Measurements from ENCODE around the gene RGS18.

Gene RGS18

GRCh38 chr1:192168964-192169363 is 10.7 kb downstream of the RGS18 start:
- TF ChIP-seq CTCF (IDR thresholded peaks at IDR 0.05; ENCODE audit: insufficient read depth, low read length, missing control alignments), result no peak
- no peak for DNase-seq (ENCODE audit: low read depth, low spot score)
- ChIA-PET POLR2A (no interaction called here), CTCF (no interaction called here)
- H3K4me3 ChIP-seq (ENCODE audit: low read depth, low read length), result no peak overlapping the region

GRCh38 chr1:192170196-192170984 is 12.1 kb downstream of the RGS18 start:
- no peak for DNase-seq (ENCODE audit: low read depth, low spot score)
- ChIA-PET POLR2A (no interaction called here), CTCF (interaction anchor here (1.0 kb wide), 1 partner anchor 29 kb away, joined by 3 read pairs; no protein-coding TSS in a partner anchor)
- no peak for TF ChIP-seq CTCF (IDR thresholded peaks at IDR 0.05; ENCODE audit: insufficient read depth, low read length, missing control alignments)
- no peak overlapping the region for H3K4me3 ChIP-seq (ENCODE audit: low read depth, low read length)

GRCh38 chr1:192171123-192171522 is 12.9 kb downstream of the RGS18 start:
- POLR2A ChIA-PET, result no interaction called here
- H3K4me3 ChIP-seq (ENCODE audit: low read depth, low read length), result no peak overlapping the region
- CTCF ChIA-PET, result interaction anchor here (1.0 kb wide), 1 partner anchor 29 kb away, joined by 3 read pairs; no protein-coding TSS in a partner anchor
- no peak for DNase-seq (ENCODE audit: low read depth, low spot score)
- no peak for TF ChIP-seq CTCF (IDR thresholded peaks at IDR 0.05; ENCODE audit: insufficient read depth, low read length, missing control alignments)

- TF ChIP-seq CTCF (IDR thresholded peaks at IDR 0.05; ENCODE audit: insufficient read depth, low read length, missing control alignments), result no peak
- ChIA-PET POLR2A (no interaction called here), CTCF (no interaction called here)
- no peak for DNase-seq (ENCODE audit: low read depth, low spot score)
- no peak overlapping the region for H3K4me3 ChIP-seq (ENCODE audit: low read depth, low read length)
These were observed 17.7 kb downstream of the RGS18 start for GRCh38 chr1:192175971-192176370.

- POLR2A ChIA-PET, result no interaction called here
- no peak overlapping the region for H3K4me3 ChIP-seq (ENCODE audit: low read depth, low read length)
- TF ChIP-seq CTCF (IDR thresholded peaks at IDR 0.05; ENCODE audit: insufficient read depth, low read length, missing control alignments), result no peak
- no peak for DNase-seq (ENCODE audit: low read depth, low spot score)
- CTCF ChIA-PET, result no interaction called here
These were observed 25.5 kb downstream of the RGS18 start for GRCh38 chr1:192183788-192184187.

GRCh38 chr1:192186197-192186596 is 27.9 kb downstream of the RGS18 start:
- TF ChIP-seq CTCF (IDR thresholded peaks at IDR 0.05; ENCODE audit: insufficient read depth, low read length, missing control alignments), result no peak
- ChIA-PET CTCF (no interaction called here), POLR2A (no interaction called here)
- H3K4me3 ChIP-seq (ENCODE audit: low read depth, low read length), result no peak overlapping the region
- no peak for DNase-seq (ENCODE audit: low read depth, low spot score)

Data from AG04449 (cell line).